ENCODE measurements around the gene ZMAT5.

The ZMAT5 gene

GRCh38 chr22:29737251-29738117 lies 29.3 kb downstream of the ZMAT5 start:
- Histone ChIP-seq H3K9ac (ENCODE audit: low read length) (no peak overlapping the region), H3K9me3 (ENCODE audit: control insufficient read depth, low read length) (no peaks in the 10 kb centered on the region), H3K27me3 (replicated peaks; ENCODE audit: control insufficient read depth, insufficient read depth, low read length) (no peaks in the 10 kb centered on the region), H3K36me3 (ENCODE audit: control insufficient read depth, insufficient read depth, low read length, severe bottlenecking) (peaks cover 18% of the 10 kb centered on the region), H3K4me1 (ENCODE audit: control insufficient read depth, insufficient read depth, low read length) (peaks cover 3% of the 10 kb centered on the region), H3K4me3 (ENCODE audit: low read length) (no peak overlapping the region)
- DNase-seq (ENCODE audit: low read depth) = no peak

GRCh38 chr22:29735416-29735815 lies 31.4 kb downstream of the ZMAT5 start:
- no peak for DNase-seq (ENCODE audit: low read depth)

GRCh38 chr22:29734838-29735237 lies 32.0 kb downstream of the ZMAT5 start:
- no peak overlapping the region for H3K4me3 ChIP-seq (ENCODE audit: low read length)
- H3K9me3 ChIP-seq (ENCODE audit: control insufficient read depth, low read length) = no peaks in the 10 kb centered on the region
- H3K4me1 ChIP-seq (ENCODE audit: control insufficient read depth, insufficient read depth, low read length) = peaks cover 3% of the 10 kb centered on the region
- H3K27me3 ChIP-seq (replicated peaks; ENCODE audit: control insufficient read depth, insufficient read depth, low read length) = no peaks in the 10 kb centered on the region
- no peak overlapping the region for H3K9ac ChIP-seq (ENCODE audit: low read length)
- H3K36me3 ChIP-seq (ENCODE audit: control insufficient read depth, insufficient read depth, low read length, severe bottlenecking) = peaks cover 9% of the 10 kb centered on the region
- DNase-seq (ENCODE audit: low read depth) = no peak

More at GRCh38 chr22:29735416-29735815, 31.4 kb downstream of the ZMAT5 start:
- no peaks in the 10 kb centered on the region for H3K27me3 ChIP-seq (replicated peaks; ENCODE audit: control insufficient read depth, insufficient read depth, low read length)
- no peak overlapping the region for H3K4me3 ChIP-seq (ENCODE audit: low read length)
- no peaks in the 10 kb centered on the region for H3K9me3 ChIP-seq (ENCODE audit: control insufficient read depth, low read length)
- peaks cover 3% of the 10 kb centered on the region for H3K4me1 ChIP-seq (ENCODE audit: control insufficient read depth, insufficient read depth, low read length)
- H3K36me3 ChIP-seq (ENCODE audit: control insufficient read depth, insufficient read depth, low read length, severe bottlenecking) = peaks cover 11% of the 10 kb centered on the region
- H3K9ac ChIP-seq (ENCODE audit: low read length) = no peak overlapping the region

- Histone ChIP-seq H3K9me3 (ENCODE audit: control insufficient read depth, low read length) (no peaks in the 10 kb centered on the region), H3K9ac (ENCODE audit: low read length) (no peak overlapping the region), H3K27me3 (replicated peaks; ENCODE audit: control insufficient read depth, insufficient read depth, low read length) (no peaks in the 10 kb centered on the region), H3K36me3 (ENCODE audit: control insufficient read depth, insufficient read depth, low read length, severe bottlenecking) (peaks cover 5% of the 10 kb centered on the region), H3K4me3 (ENCODE audit: low read length) (no peak overlapping the region), H3K4me1 (ENCODE audit: control insufficient read depth, insufficient read depth, low read length) (peaks cover 3% of the 10 kb centered on the region)
- no peak for DNase-seq (ENCODE audit: low read depth)
Observed at GRCh38 chr22:29734406-29734805, 32.4 kb downstream of the ZMAT5 start.

- no peaks in the 10 kb centered on the region for H3K9me3 ChIP-seq (ENCODE audit: control insufficient read depth, low read length)
- peaks cover 3% of the 10 kb centered on the region for H3K4me1 ChIP-seq (ENCODE audit: control insufficient read depth, insufficient read depth, low read length)
- no peak overlapping the region for H3K9ac ChIP-seq (ENCODE audit: low read length)
- no peak overlapping the region for H3K4me3 ChIP-seq (ENCODE audit: low read length)
- DNase-seq (ENCODE audit: low read depth) = no peak
- no peaks in the 10 kb centered on the region for H3K27me3 ChIP-seq (replicated peaks; ENCODE audit: control insufficient read depth, insufficient read depth, low read length)
- peaks cover 5% of the 10 kb centered on the region for H3K36me3 ChIP-seq (ENCODE audit: control insufficient read depth, insufficient read depth, low read length, severe bottlenecking)
Observed at GRCh38 chr22:29733362-29734201, 33.2 kb downstream of the ZMAT5 start.

- H3K4me3 ChIP-seq (ENCODE audit: low read length) = no peak overlapping the region
- peaks cover 3% of the 10 kb centered on the region for H3K4me1 ChIP-seq (ENCODE audit: control insufficient read depth, insufficient read depth, low read length)
- DNase-seq (ENCODE audit: low read depth) = no peak
- H3K9ac ChIP-seq (ENCODE audit: low read length) = no peak overlapping the region
- no peaks in the 10 kb centered on the region for H3K9me3 ChIP-seq (ENCODE audit: control insufficient read depth, low read length)
- peaks cover 5% of the 10 kb centered on the region for H3K36me3 ChIP-seq (ENCODE audit: control insufficient read depth, insufficient read depth, low read length, severe bottlenecking)
- H3K27me3 ChIP-seq (replicated peaks; ENCODE audit: control insufficient read depth, insufficient read depth, low read length) = no peaks in the 10 kb centered on the region
Observed at GRCh38 chr22:29732883-29733282, 33.9 kb downstream of the ZMAT5 start.

GRCh38 chr22:29731058-29731850 lies 35.6 kb downstream of the ZMAT5 start:
- Histone ChIP-seq H3K4me1 (ENCODE audit: control insufficient read depth, insufficient read depth, low read length) (peaks cover 3% of the 10 kb centered on the region), H3K9me3 (ENCODE audit: control insufficient read depth, low read length) (no peaks in the 10 kb centered on the region), H3K9ac (ENCODE audit: low read length) (no peak overlapping the region), H3K4me3 (ENCODE audit: low read length) (no peak overlapping the region), H3K36me3 (ENCODE audit: control insufficient read depth, insufficient read depth, low read length, severe bottlenecking) (peaks cover 5% of the 10 kb centered on the region), H3K27me3 (replicated peaks; ENCODE audit: control insufficient read depth, insufficient read depth, low read length) (no peaks in the 10 kb centered on the region)
- no peak for DNase-seq (ENCODE audit: low read depth)

GRCh38 chr22:29729161-29729560 lies 37.6 kb downstream of the ZMAT5 start:
- H3K4me1 ChIP-seq (ENCODE audit: control insufficient read depth, insufficient read depth, low read length) = peaks cover 3% of the 10 kb centered on the region
- H3K27me3 ChIP-seq (replicated peaks; ENCODE audit: control insufficient read depth, insufficient read depth, low read length) = peaks cover 17% of the 10 kb centered on the region
- peaks cover 5% of the 10 kb centered on the region for H3K36me3 ChIP-seq (ENCODE audit: control insufficient read depth, insufficient read depth, low read length, severe bottlenecking)
- H3K9me3 ChIP-seq (ENCODE audit: control insufficient read depth, low read length) = no peaks in the 10 kb centered on the region
- no peak for DNase-seq (ENCODE audit: low read depth)
- no peak overlapping the region for H3K4me3 ChIP-seq (ENCODE audit: low read length)
- no peak overlapping the region for H3K9ac ChIP-seq (ENCODE audit: low read length)

- DNase-seq (ENCODE audit: low read depth) = peak; percentile 62
- Histone ChIP-seq H3K4me3 (ENCODE audit: low read length) (no peak overlapping the region), H3K27me3 (replicated peaks; ENCODE audit: control insufficient read depth, insufficient read depth, low read length) (peaks cover 35% of the 10 kb centered on the region), H3K36me3 (ENCODE audit: control insufficient read depth, insufficient read depth, low read length, severe bottlenecking) (peaks cover 5% of the 10 kb centered on the region), H3K9me3 (ENCODE audit: control insufficient read depth, low read length) (no peaks in the 10 kb centered on the region), H3K4me1 (ENCODE audit: control insufficient read depth, insufficient read depth, low read length) (no peaks in the 10 kb centered on the region), H3K9ac (ENCODE audit: low read length) (no peak overlapping the region)
Observed at GRCh38 chr22:29727131-29727523, 39.7 kb downstream of the ZMAT5 start.

GRCh38 chr22:29726512-29727130 lies 40.2 kb downstream of the ZMAT5 start:
- DNase-seq (ENCODE audit: low read depth) = no peak
- no peak overlapping the region for H3K9ac ChIP-seq (ENCODE audit: low read length)
- H3K4me1 ChIP-seq (ENCODE audit: control insufficient read depth, insufficient read depth, low read length) = no peaks in the 10 kb centered on the region
- peaks cover 35% of the 10 kb centered on the region for H3K27me3 ChIP-seq (replicated peaks; ENCODE audit: control insufficient read depth, insufficient read depth, low read length)
- H3K9me3 ChIP-seq (ENCODE audit: control insufficient read depth, low read length) = no peaks in the 10 kb centered on the region
- H3K4me3 ChIP-seq (ENCODE audit: low read length) = no peak overlapping the region
- H3K36me3 ChIP-seq (ENCODE audit: control insufficient read depth, insufficient read depth, low read length, severe bottlenecking) = peaks cover 5% of the 10 kb centered on the region

All from adipocyte (in vitro differentiated cells).